GM23338 (cell line): ENCODE data around the gene IFNL2. TPM values are rescaled to one million over a fixed set of nuclear protein-coding genes. Genes with fewer than 3 reads are reported as not detected.

ENCODE experiments used
- ATAC-seq: fragments of 200-7000 bp; cut with Tn5 transposase; 3 replicates; pipeline ENCODE4 v1.9.1; 2020
- DNase-seq: peaks from one replicate; pipeline ENCODE4 v3.0.0-alpha.2; 2015; ENCODE audit warnings: low spot score
- H2AFZ ChIP-seq: fragments of 200-600 bp; sonication (generic); 2 replicates; pipeline ENCODE4 v1.8.0; 2016; ENCODE audit warnings: antibody characterized with exemption, mild to moderate bottlenecking, moderate library complexity
- H3F3A ChIP-seq: fragments of 200-600 bp; sonication (generic); replicated peaks from 2 replicates; pipeline ENCODE4 v1.8.0; 2017; ENCODE audit warnings: antibody characterized with exemption, mixed run types, low read depth
- H3K27ac ChIP-seq: fragments of 200-600 bp; sonication (generic); 2 replicates; pipeline ENCODE4 v1.6.1; 2016; ENCODE audit warnings: low read depth
- H3K27me3 ChIP-seq: fragments of 200-600 bp; sonication (generic); 2 replicates; pipeline ENCODE4 v1.8.0; 2016; ENCODE audit warnings: mild to moderate bottlenecking, mixed run types, moderate library complexity; ENCODE audit not compliant: insufficient read depth
- H3K36me3 ChIP-seq: fragments of 200-600 bp; sonication (generic); 2 replicates; pipeline ENCODE4 v1.8.0; 2016; ENCODE audit warnings: mild to moderate bottlenecking; ENCODE audit not compliant: insufficient read depth
- H3K4me1 ChIP-seq: fragments of 200-600 bp; sonication (generic); 2 replicates; pipeline ENCODE4 v1.8.0; 2016; ENCODE audit warnings: mild to moderate bottlenecking, moderate library complexity; ENCODE audit not compliant: insufficient read depth
- H3K4me2 ChIP-seq: fragments of 200-600 bp; sonication (generic); 2 replicates; pipeline ENCODE4 v1.7.1; 2017; ENCODE audit warnings: mixed run types
- H3K4me3 ChIP-seq: fragments of 200-600 bp; sonication (generic); 2 replicates; pipeline ENCODE4 v1.6.1; 2016; ENCODE audit warnings: mixed run types
- H3K79me2 ChIP-seq: fragments of 200-600 bp; sonication (generic); replicated peaks from 2 replicates; pipeline ENCODE4 v1.8.0; 2017; ENCODE audit warnings: mild to moderate bottlenecking; ENCODE audit not compliant: insufficient read depth
- H3K9me2 ChIP-seq: fragments of 200-600 bp; sonication (generic); 2 replicates; pipeline ENCODE4 v1.8.0; 2017; ENCODE audit not compliant: insufficient read depth
- H4K20me1 ChIP-seq: fragments of 200-600 bp; sonication (generic); replicated peaks from 2 replicates; pipeline ENCODE4 v1.8.0; 2017; ENCODE audit warnings: mild to moderate bottlenecking; ENCODE audit not compliant: insufficient read depth
- H3K27ac Mint-ChIP-seq: 2 replicates; pipeline ENCODE4 v1.8.0; 2020; ENCODE audit warnings: inconsistent platforms, mild to moderate bottlenecking, moderate library complexity, mixed read lengths
- H3K27me3 Mint-ChIP-seq: 3 replicates; pipeline ENCODE4 v1.8.0; 2022; ENCODE audit warnings: low read depth, mild to moderate bottlenecking, moderate library complexity, mixed read lengths, inconsistent platforms; ENCODE audit not compliant: insufficient read depth, poor library complexity
- H3K36me3 Mint-ChIP-seq: 3 replicates; pipeline ENCODE4 v1.8.0; 2021; ENCODE audit warnings: low read depth, mild to moderate bottlenecking, inconsistent platforms, moderate library complexity, mixed read lengths
- H3K4me1 Mint-ChIP-seq: 3 replicates; pipeline ENCODE4 v1.8.0; 2020; ENCODE audit warnings: mild to moderate bottlenecking, inconsistent platforms, mixed read lengths
- H3K4me3 Mint-ChIP-seq: 3 replicates; pipeline ENCODE4 v1.8.0; 2021; ENCODE audit warnings: moderate library complexity, mild to moderate bottlenecking, inconsistent platforms, mixed read lengths
- H3K9me3 Mint-ChIP-seq: 3 replicates; pipeline ENCODE4 v1.8.0; 2020; ENCODE audit warnings: moderate library complexity, mild to moderate bottlenecking, inconsistent platforms, mixed read lengths
- CREB1 ChIP-seq: fragments of 250-450 bp; sonication (Bioruptor Pico); IDR thresholded peaks from 2 replicates; pipeline ENCODE4 v1.5.0; 2020; ENCODE audit warnings: low read depth, mild to moderate bottlenecking, moderate library complexity
- EZH2 ChIP-seq: fragments of 200-600 bp; sonication (generic); IDR thresholded peaks from one replicate; pipeline ENCODE4 v1.8.0; 2017; ENCODE audit warnings: antibody characterized with exemption, mild to moderate bottlenecking, low read depth; ENCODE audit not compliant: unreplicated experiment
- EZH2phosphoT487 ChIP-seq: fragments of 200-600 bp; sonication (generic); IDR thresholded peaks from one replicate; pipeline ENCODE4 v1.8.1; 2018; ENCODE audit warnings: antibody characterized with exemption; ENCODE audit not compliant: unreplicated experiment
- JUNB ChIP-seq: IDR thresholded peaks from one replicate; pipeline ENCODE4 v1.6.1; 2016; ENCODE audit warnings: antibody characterized with exemption; ENCODE audit not compliant: unreplicated experiment
- NANOG ChIP-seq: IDR thresholded peaks from 2 replicates; pipeline ENCODE4 v1.6.1; 2016; ENCODE audit warnings: antibody characterized with exemption, borderline replicate concordance
- POLR2AphosphoS5 ChIP-seq: IDR thresholded peaks from 2 replicates; pipeline ENCODE4 v1.6.1; 2016; ENCODE audit warnings: antibody characterized with exemption, low read depth
- STAT1 ChIP-seq: IDR thresholded peaks from one replicate; pipeline ENCODE4 v1.6.1; 2016; ENCODE audit warnings: antibody characterized with exemption; ENCODE audit not compliant: unreplicated experiment
- ZNF114 ChIP-seq: fragments of 250-450 bp; sonication (Bioruptor Pico); IDR thresholded peaks from 2 replicates; pipeline ENCODE4 v1.5.0; 2020; ENCODE audit warnings: mild to moderate bottlenecking, moderate library complexity
- ZNF331 ChIP-seq: fragments of 250-450 bp; sonication (Bioruptor Pico); IDR thresholded peaks from 2 replicates; pipeline ENCODE4 v1.5.0; 2020; ENCODE audit warnings: low read depth, mild to moderate bottlenecking, moderate library complexity
- polyA plus RNA-seq: library from polyadenylated mRNA; unstranded; fragments of >200 nt; fragmentation: Nextera tagmentation; extraction: Ambion mirVana; gene quantifications from 2 replicates; pipeline ENCODE4 v1.2.1, GENCODE V29; 2016
- total RNA-seq: library from RNA; depleted of rRNA; stranded (reverse); fragments of >200 nt; shearing (Covaris generic); gene quantifications from 2 replicates; pipeline ENCODE4 v1.2.3, GENCODE V29; 2014
- TF ChIP-seq, protein P1 (sequence below): IDR thresholded peaks from 2 replicates; pipeline ENCODE4 v1.6.1; 2016; ENCODE audit warnings: antibody characterized with exemption
- TF ChIP-seq, protein P2 (sequence below): IDR thresholded peaks from one replicate; pipeline ENCODE4 v1.6.1; 2018; ENCODE audit warnings: antibody characterized with exemption; ENCODE audit not compliant: unreplicated experiment
- TF ChIP-seq, protein P3 (sequence below), 2 experiments: fragments of 200-600 bp in 1 of 2; sonication (generic) in 1 of 2; conservative IDR thresholded peaks; 2 replicates each; pipeline versions ENCODE4 v1.5.1 to v1.6.1; 2016 to 2017; ENCODE audit warnings: antibody characterized with exemption in 2 of 2, low read depth in 2 of 2, mild to moderate bottlenecking in 2 of 2, moderate library complexity in 1 of 2
- TF ChIP-seq, protein P4 (sequence below): fragments of 250-450 bp; sonication (Bioruptor Pico); IDR thresholded peaks from 2 replicates; pipeline ENCODE4 v1.5.0; 2020; ENCODE audit warnings: mild to moderate bottlenecking, moderate library complexity

The IFNL2 gene
- total and polyA plus RNA-seq, 2 experiments from 2014 or later, result not detected

DNA sequence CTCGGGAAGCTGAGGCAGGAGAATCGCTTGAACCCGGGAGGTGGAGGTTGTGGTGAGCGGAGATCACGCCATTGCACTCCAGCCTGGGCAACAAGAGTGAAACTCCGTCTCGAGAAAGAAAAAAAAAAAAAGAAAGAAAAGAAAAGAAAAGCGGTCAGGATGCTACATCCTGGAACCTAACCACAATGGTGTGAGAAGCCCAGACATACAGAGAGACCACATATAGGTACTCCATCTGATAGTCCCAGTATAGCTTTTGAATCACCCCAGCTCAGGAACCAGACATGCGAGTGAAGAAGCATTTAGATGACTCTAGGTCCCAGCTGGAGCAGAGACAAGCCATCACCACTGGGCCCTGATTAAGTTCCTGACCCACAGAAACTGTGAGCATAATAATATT, 31.2 kb downstream of the IFNL2 start:
- no peaks in the 10 kb centered on the region for H3K36me3 ChIP-seq
- H3K27ac ChIP-seq, result no peak overlapping the region
- Mint-ChIP-seq H3K4me1 (peaks cover 9% of the 10 kb centered on the region), H3K9me3 (no peaks in the 10 kb centered on the region), H3K36me3 (no peaks in the 10 kb centered on the region), H3K4me3 (no peak overlapping the region), H3K27ac (no peak overlapping the region), H3K27me3 (peaks cover 7% of the 10 kb centered on the region)
- H2AFZ ChIP-seq, result no peak overlapping the region
- H3K4me2 ChIP-seq, result no peak overlapping the region
- H3K9me2 ChIP-seq, result no peaks in the 10 kb centered on the region
- no peaks in the 10 kb centered on the region; the same call in 1 of the 2 replicates for H3K4me1 ChIP-seq
- no peaks in the 10 kb centered on the region for H3K79me2 ChIP-seq
- H4K20me1 ChIP-seq, result no peaks in the 10 kb centered on the region
- DNase-seq (no peak), ATAC-seq (no peak)
- peaks cover 3% of the 10 kb centered on the region; the same call in 1 of the 2 replicates for H3K27me3 ChIP-seq
- H3K4me3 ChIP-seq, result no peak overlapping the region
- no peaks in the 10 kb centered on the region for H3F3A ChIP-seq
- TF ChIP-seq, protein P1, sequence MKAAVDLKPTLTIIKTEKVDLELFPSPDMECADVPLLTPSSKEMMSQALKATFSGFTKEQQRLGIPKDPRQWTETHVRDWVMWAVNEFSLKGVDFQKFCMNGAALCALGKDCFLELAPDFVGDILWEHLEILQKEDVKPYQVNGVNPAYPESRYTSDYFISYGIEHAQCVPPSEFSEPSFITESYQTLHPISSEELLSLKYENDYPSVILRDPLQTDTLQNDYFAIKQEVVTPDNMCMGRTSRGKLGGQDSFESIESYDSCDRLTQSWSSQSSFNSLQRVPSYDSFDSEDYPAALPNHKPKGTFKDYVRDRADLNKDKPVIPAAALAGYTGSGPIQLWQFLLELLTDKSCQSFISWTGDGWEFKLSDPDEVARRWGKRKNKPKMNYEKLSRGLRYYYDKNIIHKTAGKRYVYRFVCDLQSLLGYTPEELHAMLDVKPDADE, result no peak
- TF ChIP-seq, protein P2, sequence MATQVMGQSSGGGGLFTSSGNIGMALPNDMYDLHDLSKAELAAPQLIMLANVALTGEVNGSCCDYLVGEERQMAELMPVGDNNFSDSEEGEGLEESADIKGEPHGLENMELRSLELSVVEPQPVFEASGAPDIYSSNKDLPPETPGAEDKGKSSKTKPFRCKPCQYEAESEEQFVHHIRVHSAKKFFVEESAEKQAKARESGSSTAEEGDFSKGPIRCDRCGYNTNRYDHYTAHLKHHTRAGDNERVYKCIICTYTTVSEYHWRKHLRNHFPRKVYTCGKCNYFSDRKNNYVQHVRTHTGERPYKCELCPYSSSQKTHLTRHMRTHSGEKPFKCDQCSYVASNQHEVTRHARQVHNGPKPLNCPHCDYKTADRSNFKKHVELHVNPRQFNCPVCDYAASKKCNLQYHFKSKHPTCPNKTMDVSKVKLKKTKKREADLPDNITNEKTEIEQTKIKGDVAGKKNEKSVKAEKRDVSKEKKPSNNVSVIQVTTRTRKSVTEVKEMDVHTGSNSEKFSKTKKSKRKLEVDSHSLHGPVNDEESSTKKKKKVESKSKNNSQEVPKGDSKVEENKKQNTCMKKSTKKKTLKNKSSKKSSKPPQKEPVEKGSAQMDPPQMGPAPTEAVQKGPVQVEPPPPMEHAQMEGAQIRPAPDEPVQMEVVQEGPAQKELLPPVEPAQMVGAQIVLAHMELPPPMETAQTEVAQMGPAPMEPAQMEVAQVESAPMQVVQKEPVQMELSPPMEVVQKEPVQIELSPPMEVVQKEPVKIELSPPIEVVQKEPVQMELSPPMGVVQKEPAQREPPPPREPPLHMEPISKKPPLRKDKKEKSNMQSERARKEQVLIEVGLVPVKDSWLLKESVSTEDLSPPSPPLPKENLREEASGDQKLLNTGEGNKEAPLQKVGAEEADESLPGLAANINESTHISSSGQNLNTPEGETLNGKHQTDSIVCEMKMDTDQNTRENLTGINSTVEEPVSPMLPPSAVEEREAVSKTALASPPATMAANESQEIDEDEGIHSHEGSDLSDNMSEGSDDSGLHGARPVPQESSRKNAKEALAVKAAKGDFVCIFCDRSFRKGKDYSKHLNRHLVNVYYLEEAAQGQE, result no peak
- TF ChIP-seq CREB1 (CRISPR knock-in tag) (no peak), JUNB (no peak), ZNF331 (CRISPR knock-in tag) (no peak), STAT1 (no peak), EZH2 (no peak), POLR2AphosphoS5 (no peak), NANOG (no peak), EZH2phosphoT487 (no peak), ZNF114 (CRISPR knock-in tag) (no peak)
- TF ChIP-seq, protein P3, sequence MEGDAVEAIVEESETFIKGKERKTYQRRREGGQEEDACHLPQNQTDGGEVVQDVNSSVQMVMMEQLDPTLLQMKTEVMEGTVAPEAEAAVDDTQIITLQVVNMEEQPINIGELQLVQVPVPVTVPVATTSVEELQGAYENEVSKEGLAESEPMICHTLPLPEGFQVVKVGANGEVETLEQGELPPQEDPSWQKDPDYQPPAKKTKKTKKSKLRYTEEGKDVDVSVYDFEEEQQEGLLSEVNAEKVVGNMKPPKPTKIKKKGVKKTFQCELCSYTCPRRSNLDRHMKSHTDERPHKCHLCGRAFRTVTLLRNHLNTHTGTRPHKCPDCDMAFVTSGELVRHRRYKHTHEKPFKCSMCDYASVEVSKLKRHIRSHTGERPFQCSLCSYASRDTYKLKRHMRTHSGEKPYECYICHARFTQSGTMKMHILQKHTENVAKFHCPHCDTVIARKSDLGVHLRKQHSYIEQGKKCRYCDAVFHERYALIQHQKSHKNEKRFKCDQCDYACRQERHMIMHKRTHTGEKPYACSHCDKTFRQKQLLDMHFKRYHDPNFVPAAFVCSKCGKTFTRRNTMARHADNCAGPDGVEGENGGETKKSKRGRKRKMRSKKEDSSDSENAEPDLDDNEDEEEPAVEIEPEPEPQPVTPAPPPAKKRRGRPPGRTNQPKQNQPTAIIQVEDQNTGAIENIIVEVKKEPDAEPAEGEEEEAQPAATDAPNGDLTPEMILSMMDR (conservative IDR thresholded peaks at IDR 0.05; ENCODE audit: low read depth in 2 of 2), result no peak
- TF ChIP-seq, protein P4, sequence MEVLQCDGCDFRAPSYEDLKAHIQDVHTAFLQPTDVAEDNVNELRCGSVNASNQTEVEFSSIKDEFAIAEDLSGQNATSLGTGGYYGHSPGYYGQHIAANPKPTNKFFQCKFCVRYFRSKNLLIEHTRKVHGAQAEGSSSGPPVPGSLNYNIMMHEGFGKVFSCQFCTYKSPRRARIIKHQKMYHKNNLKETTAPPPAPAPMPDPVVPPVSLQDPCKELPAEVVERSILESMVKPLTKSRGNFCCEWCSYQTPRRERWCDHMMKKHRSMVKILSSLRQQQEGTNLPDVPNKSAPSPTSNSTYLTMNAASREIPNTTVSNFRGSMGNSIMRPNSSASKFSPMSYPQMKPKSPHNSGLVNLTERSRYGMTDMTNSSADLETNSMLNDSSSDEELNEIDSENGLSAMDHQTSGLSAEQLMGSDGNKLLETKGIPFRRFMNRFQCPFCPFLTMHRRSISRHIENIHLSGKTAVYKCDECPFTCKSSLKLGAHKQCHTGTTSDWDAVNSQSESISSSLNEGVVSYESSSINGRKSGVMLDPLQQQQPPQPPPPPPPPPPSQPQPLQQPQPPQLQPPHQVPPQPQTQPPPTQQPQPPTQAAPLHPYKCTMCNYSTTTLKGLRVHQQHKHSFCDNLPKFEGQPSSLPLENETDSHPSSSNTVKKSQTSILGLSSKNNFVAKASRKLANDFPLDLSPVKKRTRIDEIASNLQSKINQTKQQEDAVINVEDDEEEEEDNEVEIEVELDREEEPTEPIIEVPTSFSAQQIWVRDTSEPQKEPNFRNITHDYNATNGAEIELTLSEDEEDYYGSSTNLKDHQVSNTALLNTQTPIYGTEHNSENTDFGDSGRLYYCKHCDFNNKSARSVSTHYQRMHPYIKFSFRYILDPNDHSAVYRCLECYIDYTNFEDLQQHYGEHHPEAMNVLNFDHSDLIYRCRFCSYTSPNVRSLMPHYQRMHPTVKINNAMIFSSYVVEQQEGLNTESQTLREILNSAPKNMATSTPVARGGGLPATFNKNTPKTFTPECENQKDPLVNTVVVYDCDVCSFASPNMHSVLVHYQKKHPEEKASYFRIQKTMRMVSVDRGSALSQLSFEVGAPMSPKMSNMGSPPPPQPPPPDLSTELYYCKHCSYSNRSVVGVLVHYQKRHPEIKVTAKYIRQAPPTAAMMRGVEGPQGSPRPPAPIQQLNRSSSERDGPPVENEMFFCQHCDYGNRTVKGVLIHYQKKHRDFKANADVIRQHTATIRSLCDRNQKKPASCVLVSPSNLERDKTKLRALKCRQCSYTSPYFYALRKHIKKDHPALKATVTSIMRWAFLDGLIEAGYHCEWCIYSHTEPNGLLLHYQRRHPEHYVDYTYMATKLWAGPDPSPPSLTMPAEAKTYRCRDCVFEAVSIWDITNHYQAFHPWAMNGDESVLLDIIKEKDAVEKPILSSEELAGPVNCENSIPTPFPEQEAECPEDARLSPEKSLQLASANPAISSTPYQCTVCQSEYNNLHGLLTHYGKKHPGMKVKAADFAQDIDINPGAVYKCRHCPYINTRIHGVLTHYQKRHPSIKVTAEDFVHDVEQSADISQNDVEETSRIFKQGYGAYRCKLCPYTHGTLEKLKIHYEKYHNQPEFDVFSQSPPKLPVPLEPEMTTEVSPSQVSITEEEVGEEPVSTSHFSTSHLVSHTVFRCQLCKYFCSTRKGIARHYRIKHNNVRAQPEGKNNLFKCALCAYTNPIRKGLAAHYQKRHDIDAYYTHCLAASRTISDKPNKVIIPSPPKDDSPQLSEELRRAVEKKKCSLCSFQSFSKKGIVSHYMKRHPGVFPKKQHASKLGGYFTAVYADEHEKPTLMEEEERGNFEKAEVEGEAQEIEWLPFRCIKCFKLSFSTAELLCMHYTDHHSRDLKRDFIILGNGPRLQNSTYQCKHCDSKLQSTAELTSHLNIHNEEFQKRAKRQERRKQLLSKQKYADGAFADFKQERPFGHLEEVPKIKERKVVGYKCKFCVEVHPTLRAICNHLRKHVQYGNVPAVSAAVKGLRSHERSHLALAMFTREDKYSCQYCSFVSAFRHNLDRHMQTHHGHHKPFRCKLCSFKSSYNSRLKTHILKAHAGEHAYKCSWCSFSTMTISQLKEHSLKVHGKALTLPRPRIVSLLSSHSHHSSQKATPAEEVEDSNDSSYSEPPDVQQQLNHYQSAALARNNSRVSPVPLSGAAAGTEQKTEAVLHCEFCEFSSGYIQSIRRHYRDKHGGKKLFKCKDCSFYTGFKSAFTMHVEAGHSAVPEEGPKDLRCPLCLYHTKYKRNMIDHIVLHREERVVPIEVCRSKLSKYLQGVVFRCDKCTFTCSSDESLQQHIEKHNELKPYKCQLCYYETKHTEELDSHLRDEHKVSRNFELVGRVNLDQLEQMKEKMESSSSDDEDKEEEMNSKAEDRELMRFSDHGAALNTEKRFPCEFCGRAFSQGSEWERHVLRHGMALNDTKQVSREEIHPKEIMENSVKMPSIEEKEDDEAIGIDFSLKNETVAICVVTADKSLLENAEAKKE (CRISPR knock-in tag), result no peak
